HG03139 (cell line): ENCODE measurements around the gene WDR64.
"Not testable (repeated sequence)": the region's sequence is repeated elsewhere in the genome, so short reads cannot be mapped to it uniquely, and the experiment has no call there.

Source experiments
- ATAC-seq: cut with Tn5 transposase; IDR thresholded peaks from one replicate; pipeline ENCODE4 v1.9.1; 2021; ENCODE audit not compliant: unreplicated experiment

WDR64 gene

GRCh38 chr1:241698177-241698576 is 46.1 kb downstream of the WDR64 start:
- no peak for ATAC-seq

- ATAC-seq, result no peak
Measured at GRCh38 chr1:241701483-241702295, 49.6 kb downstream of the WDR64 start.

DNA sequence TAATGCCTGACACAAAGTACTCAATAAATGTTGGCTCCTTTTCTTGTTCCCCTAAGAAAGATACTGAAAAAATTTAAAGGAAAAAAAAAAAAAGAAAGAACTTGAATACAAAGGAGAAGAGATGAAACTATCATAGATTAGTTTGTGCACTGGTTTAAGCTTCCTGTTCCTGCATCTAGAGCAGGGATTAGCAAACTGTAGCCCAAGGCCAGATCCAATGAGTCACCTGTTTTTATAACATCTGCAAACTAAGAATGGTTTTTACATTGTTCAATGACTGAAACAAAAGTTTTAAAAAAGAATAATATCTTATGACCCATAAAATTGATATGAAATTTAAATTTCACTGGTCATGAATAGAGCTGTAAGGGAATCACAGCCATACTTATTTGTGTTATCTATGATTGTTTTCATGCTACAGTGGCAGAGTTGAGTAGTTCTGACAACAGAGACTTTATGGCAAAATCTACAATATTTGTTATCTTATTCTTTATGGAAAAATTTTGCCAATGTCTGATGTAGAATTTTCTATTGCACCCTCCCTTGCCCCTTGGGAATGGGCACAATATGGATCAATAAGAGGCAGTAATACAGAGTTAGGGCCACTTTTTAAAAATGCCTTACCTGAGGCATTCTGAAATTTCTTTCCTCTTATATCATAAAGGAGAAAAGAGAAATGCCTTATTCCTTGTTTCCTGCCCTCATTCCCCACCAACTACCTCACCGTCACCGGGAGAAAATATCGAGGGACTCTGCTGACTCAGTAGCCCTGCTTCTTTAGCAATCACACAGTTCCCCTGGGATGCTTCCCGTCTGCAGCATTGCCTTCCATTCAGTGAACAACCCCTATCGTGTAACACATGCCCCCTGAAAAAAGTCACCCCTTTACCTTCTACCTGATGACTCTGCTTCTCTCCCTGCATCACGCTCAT is 50.6 kb downstream of the WDR64 start:
- no peak for ATAC-seq

DNA sequence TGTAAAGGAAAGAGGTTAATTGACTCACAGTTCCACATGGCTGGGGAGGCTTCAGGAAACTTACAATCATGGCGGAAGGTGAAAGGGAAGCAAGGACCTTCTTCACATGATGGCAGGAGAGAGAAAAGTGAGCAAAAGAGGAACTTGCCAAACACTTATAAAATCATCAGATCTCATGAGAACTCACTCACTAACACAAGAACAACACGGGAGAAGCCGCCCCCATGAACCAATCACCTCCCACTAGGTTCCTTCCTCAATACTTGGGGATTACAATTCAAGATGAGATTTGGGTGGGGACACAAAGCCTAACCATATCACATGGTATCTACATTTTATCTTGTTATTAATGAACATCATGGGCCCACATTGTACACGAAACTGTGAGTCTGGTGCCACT is 51.7 kb downstream of the WDR64 start:
- not testable (repeated sequence) for ATAC-seq

DNA sequence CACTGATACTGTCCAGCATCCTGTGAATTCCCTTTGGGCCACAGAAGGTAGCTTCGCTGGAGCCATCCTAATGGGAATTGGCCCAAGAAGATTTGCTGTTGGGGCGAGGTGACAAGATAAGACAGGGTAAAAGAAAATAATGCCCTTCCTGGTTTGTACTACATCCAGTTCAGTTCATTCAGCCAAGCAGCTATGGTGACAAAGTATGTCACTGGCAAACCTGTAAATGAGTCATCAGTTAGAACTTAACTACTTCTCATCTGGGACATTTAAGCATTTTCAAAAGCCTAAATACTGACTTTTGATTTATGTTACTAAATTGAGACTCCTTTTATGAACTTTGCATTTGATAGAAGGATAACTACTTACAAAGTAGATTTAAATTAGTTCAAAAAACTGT is 54.2 kb downstream of the WDR64 start:
- no peak for ATAC-seq

DNA sequence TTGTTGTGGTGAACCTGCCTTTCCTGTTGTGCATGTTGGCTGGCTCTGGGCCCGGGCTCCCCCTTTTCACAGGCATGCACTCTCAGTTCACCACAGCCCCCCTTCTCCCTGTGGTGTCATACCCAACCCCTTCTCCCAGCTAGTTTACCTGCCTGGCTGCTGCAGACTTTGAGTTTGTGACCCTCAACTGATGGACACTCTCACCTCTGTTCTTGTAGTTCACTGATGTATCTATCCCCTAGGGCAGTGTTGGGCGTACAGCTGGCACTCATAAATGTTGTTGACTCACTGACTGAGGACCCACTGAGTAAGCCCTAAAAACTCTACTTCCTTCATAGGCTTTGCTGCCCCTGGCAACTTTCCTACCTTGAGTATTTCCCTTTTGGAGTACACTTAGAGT is 54.9 kb downstream of the WDR64 start:
- no peak for ATAC-seq

DNA sequence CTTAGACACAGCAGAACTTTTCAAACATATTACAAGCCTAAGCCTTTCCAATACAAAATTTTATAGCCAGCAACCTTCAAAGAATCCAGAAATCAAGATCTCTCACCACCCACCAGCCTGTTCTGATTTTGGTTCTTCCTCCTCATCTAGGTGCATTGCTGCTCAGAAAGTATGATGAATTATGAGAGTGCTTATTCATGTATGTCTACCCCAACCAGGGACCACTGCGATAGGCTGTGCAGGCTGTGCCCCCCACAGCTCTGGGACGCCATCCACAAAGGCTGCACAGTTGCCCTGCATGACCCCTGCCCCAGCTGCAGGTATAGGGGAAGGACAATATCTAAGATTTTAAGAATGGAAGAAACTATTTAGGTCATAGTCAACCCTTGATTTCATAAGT is 55.4 kb downstream of the WDR64 start:
- ATAC-seq, result no peak

DNA sequence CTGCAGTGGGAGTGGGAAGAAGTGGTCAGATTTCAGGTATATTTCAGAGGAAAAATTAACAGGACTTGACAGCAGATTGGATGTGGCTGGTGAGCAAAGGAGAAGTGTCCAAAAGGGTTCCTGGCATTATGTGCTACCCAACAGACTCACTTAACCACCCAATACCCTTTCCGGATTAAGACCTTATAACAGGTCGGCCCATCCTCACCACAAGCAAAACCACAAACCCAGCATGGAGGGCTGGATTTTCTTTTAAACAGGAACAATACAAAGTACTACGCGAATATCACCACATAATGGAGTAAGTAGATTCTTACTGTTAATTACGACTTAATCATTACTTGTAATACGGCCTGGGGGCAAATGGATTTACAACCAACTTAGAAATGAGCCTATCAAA is 59.2 kb downstream of the WDR64 start:
- ATAC-seq, result no peak

- no peak for ATAC-seq
Measured at GRCh38 chr1:241713316-241713715, 61.2 kb downstream of the WDR64 start.

DNA sequence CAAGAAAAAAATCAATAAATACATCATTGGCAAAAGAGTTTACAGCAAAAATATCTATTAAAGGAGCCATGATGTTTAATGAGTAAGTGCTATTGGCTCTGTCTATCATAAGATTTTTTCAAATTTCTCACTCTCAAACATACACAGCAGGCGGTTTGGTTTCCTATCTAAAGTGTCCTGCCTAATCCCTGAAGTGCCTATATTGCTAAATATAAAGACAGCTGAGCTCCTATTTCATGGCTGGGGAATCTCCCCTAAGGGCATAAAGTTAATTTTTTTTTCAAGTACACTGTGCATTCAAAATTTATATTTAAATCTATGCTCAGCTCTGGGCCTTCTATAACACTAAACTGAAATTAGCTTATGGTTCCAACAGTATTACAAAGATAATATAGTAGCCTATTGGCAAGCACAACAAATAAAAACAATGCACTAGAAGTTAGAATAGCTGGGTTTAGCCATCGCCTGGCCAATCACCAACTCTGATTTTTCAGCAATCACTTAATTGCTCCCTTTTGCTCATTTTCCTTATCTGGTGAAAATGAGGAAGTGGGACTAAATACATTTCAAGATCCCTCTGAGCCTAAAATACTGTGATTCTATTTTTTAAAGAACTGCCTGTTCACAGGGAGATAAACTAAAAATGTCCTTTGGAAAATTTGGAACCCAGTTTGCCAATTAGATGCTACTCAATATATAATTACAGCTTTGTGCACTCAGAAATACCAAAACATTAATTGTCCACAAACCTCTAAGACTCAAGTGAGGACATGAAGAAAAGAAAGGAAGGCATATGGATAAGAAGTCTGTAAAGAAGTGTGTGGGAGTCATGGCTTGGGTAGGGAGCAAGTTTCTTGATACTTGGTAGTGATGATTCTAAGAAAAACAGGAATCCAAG is 62.5 kb downstream of the WDR64 start:
- ATAC-seq, result no peak

- ATAC-seq, result no peak
Measured at GRCh38 chr1:241715435-241715834, 63.4 kb downstream of the WDR64 start.

- ATAC-seq, result no peak
Measured at GRCh38 chr1:241715956-241716355, 63.9 kb downstream of the WDR64 start.

DNA sequence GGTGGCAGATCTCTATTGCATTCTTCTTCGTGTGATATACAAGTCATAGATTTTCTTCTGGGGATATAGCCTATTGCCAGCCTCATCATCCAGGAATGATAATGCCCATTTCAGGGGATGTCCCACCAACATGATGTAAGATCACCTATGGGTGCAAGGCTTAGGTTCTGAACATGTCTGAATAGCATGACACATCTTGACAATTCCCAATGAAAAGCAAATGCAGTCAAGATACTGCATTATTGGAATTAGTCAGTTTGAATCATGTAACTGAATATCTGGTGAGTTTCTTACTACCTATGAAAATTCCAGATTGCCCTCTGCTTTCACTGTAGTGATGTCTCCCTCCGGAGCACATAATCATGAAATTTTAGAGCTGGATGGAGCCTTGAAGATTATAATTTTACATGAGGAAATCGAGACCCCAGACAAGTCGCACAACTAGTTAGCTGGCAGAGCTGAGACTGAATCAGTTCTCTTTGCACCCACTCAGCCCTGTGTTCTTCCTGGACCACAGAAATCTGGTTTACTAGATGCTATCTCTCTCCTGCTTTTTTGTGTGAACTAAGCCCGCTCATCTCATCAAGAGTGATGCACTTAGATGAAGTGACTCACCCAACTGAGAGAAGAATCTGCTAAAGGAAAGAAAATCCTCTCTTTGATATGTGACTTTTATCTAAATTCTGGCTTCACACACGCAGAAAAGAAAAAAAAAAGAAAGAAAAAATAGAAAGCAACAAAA is 65.0 kb downstream of the WDR64 start:
- ATAC-seq, result no peak

- no peak for ATAC-seq
Measured at GRCh38 chr1:241717975-241718374, 65.9 kb downstream of the WDR64 start.

- ATAC-seq, result no peak
Measured at GRCh38 chr1:241721011-241721410, 68.9 kb downstream of the WDR64 start.

DNA sequence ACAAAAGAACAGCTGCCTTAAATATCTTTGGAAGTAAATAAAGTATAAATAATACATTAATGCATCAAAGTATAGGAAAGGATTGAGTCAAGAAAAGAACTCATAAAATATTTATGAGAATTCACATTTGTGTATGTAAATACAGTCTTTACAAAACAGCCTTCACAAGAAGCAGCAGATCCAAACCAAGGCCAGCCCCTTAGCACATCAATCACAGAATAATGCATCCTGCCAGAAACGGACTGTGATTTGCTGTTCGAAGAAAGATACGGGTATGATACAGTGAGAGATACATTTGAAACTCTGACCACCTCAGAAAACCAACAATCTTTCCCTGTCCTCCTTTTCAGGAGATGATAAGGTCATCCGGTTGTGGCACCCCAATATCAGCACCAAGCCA is 70.9 kb downstream of the WDR64 start:
- ATAC-seq, result no peak

- ATAC-seq, result no peak
Measured at GRCh38 chr1:241724741-241725356, 72.8 kb downstream of the WDR64 start.

DNA sequence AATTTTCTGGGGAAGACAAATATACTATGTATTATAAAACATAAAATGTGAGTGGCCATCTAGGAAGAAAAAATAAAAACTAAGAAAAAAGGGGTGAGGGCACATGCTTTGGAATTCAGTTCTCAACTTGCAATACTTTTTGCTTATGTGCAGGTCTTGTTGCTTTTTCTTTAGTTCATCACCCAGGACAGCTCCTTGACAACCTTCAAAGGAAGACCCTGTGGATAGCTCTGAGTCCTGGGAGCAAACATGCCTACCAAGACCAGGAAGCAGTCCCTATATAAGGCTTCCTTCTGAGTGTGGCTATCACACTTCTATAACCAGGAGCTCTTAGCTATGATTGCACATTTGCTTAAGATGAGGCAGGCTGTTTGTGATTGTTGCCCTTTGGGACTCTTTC is 78.0 kb downstream of the WDR64 start:
- no peak for ATAC-seq

DNA sequence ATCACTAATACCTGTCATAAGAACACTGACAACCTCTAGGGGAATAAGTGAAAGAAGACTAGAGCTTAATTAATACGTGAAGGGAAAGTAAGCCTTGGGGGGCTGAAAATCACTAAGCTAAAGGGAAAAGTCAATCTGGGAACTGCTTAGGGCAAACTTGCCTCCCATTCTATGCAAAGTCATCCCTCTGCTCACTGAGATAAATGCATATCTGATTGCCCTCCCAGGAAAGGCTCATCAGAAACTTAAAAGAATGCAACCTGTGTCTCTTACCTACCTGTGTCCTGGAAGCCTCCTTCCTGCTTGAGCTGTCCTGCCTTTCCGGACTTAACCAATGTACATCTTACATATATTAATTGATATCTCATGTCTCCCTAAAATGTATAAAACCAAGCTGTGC is 81.8 kb downstream of the WDR64 start:
- ATAC-seq, result no peak

- ATAC-seq, result no peak
Measured at GRCh38 chr1:241734533-241734932, 82.5 kb downstream of the WDR64 start.
